Hepatocyte (in vitro differentiated cells): ENCODE results near the gene CASTOR1.

Experiments
- EZH2 ChIP-seq: fragments of 200-600 bp; sonication (generic); IDR thresholded peaks from 2 replicates; pipeline ENCODE4 v1.6.1; 2016; ENCODE audit warnings: antibody characterized with exemption, mild to moderate bottlenecking, borderline replicate concordance
- EZH2phosphoT487 ChIP-seq: fragments of 200-600 bp; sonication (generic); IDR thresholded peaks from one replicate; pipeline ENCODE4 v1.6.1; 2018; ENCODE audit warnings: antibody characterized with exemption, mild to moderate bottlenecking, low read depth, moderate library complexity; ENCODE audit not compliant: unreplicated experiment, severe bottlenecking
- TF ChIP-seq, protein P1 (sequence below): fragments of 200-600 bp; sonication (generic); IDR thresholded peaks from 2 replicates; pipeline ENCODE4 v1.5.1; 2016; ENCODE audit warnings: antibody characterized with exemption, mild to moderate bottlenecking; ENCODE audit not compliant: poor library complexity

DNA sequence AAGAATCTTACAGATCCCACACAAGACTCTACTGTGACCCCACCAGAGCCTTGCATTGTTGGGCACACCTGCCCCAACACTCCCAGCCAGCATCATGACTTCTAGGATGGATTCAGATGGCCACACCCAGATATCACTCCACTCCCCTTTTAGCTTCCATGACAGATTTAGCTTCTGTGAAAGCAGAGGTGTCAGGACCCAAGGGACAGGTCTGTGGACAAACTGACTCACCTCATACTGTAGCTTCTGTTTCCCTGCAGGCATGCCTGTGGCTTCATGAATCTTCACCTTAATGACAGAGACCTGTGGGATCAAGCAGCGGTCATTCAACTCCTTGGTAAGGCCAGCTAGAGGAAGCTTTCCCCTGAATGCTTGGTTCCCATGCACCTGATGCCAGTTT lies 45.9 kb upstream of the CASTOR1 start:
- no peak for TF ChIP-seq EZH2
- TF ChIP-seq, protein P1, sequence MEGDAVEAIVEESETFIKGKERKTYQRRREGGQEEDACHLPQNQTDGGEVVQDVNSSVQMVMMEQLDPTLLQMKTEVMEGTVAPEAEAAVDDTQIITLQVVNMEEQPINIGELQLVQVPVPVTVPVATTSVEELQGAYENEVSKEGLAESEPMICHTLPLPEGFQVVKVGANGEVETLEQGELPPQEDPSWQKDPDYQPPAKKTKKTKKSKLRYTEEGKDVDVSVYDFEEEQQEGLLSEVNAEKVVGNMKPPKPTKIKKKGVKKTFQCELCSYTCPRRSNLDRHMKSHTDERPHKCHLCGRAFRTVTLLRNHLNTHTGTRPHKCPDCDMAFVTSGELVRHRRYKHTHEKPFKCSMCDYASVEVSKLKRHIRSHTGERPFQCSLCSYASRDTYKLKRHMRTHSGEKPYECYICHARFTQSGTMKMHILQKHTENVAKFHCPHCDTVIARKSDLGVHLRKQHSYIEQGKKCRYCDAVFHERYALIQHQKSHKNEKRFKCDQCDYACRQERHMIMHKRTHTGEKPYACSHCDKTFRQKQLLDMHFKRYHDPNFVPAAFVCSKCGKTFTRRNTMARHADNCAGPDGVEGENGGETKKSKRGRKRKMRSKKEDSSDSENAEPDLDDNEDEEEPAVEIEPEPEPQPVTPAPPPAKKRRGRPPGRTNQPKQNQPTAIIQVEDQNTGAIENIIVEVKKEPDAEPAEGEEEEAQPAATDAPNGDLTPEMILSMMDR = no peak
- no peak for TF ChIP-seq EZH2phosphoT487
